PC-3 (cell line): ENCODE results near the gene IL4. TPM values are rescaled to one million over a fixed set of nuclear protein-coding genes. Genes with fewer than 3 reads are reported as not detected.

ENCODE experiments used
- ATAC-seq: fragments of 200-7000 bp; cut with Tn5 transposase; 2 replicates; pipeline ENCODE4 v1.9.1; 2020; ENCODE audit warnings: mild to moderate bottlenecking, moderate library complexity
- BruUV-seq: library from RNA; stranded (reverse); fragments of 400-500 nt; replicated peaks from 2 replicates; lab custom pipeline; 2021; lab: Mats Ljungman, UMichigan
- CTCF ChIA-PET: fragments of 300-600 bp; sonication (Branson Sonifier 250); formaldehyde crosslinking; loops from one replicate; lab custom pipeline; 2022; ENCODE audit warnings: antibody characterized with exemption; lab: Charles Lee
- POLR2A ChIA-PET: fragments of 300-600 bp; sonication (Branson Sonifier 250); formaldehyde crosslinking; loops from one replicate; lab custom pipeline; 2022; ENCODE audit warnings: antibody characterized with exemption; ENCODE audit not compliant: unreplicated experiment; lab: Charles Lee
- DNase-seq: peaks from one replicate; pipeline ENCODE4 v3.0.0-alpha.2; 2015
- H2AFZ ChIP-seq: fragments of 300-600 bp; sonication (generic); 2 replicates; pipeline ENCODE4 v1.6.0; 2016; ENCODE audit warnings: antibody characterized with exemption, low read length
- H3F3A ChIP-seq: fragments of 300-600 bp; sonication (generic); one replicate; pipeline ENCODE4 v1.6.0; 2017; ENCODE audit warnings: antibody characterized with exemption, low read length, control low read depth, mild to moderate bottlenecking; ENCODE audit not compliant: unreplicated experiment
- H3K27ac ChIP-seq: fragments of 300-600 bp; sonication (generic); 2 replicates; pipeline ENCODE4 v1.5.1; 2016; ENCODE audit warnings: mild to moderate bottlenecking, low read length
- H3K27me3 ChIP-seq: fragments of 300-600 bp; sonication (generic); 2 replicates; pipeline ENCODE4 v1.6.1; 2016; ENCODE audit warnings: low read length, mixed read lengths
- H3K36me3 ChIP-seq: fragments of 300-600 bp; sonication (generic); 2 replicates; pipeline ENCODE4 v1.6.1; 2016; ENCODE audit warnings: low read depth, mixed run types, low read length, mixed read lengths
- H3K4me1 ChIP-seq: fragments of 300-600 bp; sonication (generic); 2 replicates; pipeline ENCODE4 v1.5.1; 2016; ENCODE audit warnings: low read length; ENCODE audit not compliant: insufficient read depth
- H3K4me2 ChIP-seq: fragments of 300-600 bp; sonication (generic); 2 replicates; pipeline ENCODE4 v1.6.0; 2016; ENCODE audit warnings: low read length
- H3K4me3 ChIP-seq: fragments of 300-600 bp; sonication (generic); 2 replicates; pipeline ENCODE4 v1.5.1; 2016; ENCODE audit warnings: mild to moderate bottlenecking, low read length, mixed read lengths
- H3K79me2 ChIP-seq: fragments of 300-600 bp; sonication (generic); 2 replicates; pipeline ENCODE4 v1.6.1; 2017; ENCODE audit warnings: low read length, mixed read lengths
- H3K9ac ChIP-seq: fragments of 300-600 bp; sonication (generic); 2 replicates; pipeline ENCODE4 v1.6.0; 2016; ENCODE audit warnings: mild to moderate bottlenecking, low read length
- H3K9me2 ChIP-seq: fragments of 300-600 bp; sonication (generic); replicated peaks from 2 replicates; pipeline ENCODE4 v1.6.1; 2016; ENCODE audit warnings: mixed run types, low read length, mixed read lengths
- H3K9me3 ChIP-seq: fragments of 300-600 bp; sonication (generic); 2 replicates; pipeline ENCODE4 v1.6.1; 2016; ENCODE audit warnings: low read length, mixed read lengths
- H4K20me1 ChIP-seq: fragments of 300-600 bp; sonication (generic); 2 replicates; pipeline ENCODE4 v1.6.1; 2016; ENCODE audit warnings: low read length, mixed read lengths
- EZH2 ChIP-seq: fragments of 300-600 bp; sonication (generic); IDR thresholded peaks from one replicate; pipeline ENCODE4 v1.6.1; 2017; ENCODE audit warnings: antibody characterized with exemption, mild to moderate bottlenecking, low read length; ENCODE audit not compliant: unreplicated experiment
- EZH2phosphoT487 ChIP-seq: fragments of 300-600 bp; sonication (generic); IDR thresholded peaks from 2 replicates; pipeline ENCODE4 v1.6.1; 2018; ENCODE audit warnings: mild to moderate bottlenecking, antibody characterized with exemption, low read length, borderline replicate concordance
- intact Hi-C: fragments of 100-400 bp; cut with micrococcal nuclease; formaldehyde crosslinking; loops from 2 replicates; pipeline ENCODE4 v1.9.0; 2023
- total RNA-seq: library from RNA; depleted of rRNA; stranded (reverse); fragments of >200 nt; gene quantifications from 2 replicates; pipeline ENCODE4 v1.2.3, GENCODE V29; 2014
- TF ChIP-seq, protein P1 (sequence below): fragments of 300-600 bp; sonication (generic); conservative IDR thresholded peaks from 2 replicates; pipeline ENCODE4 v1.5.1; 2017; ENCODE audit warnings: antibody characterized with exemption, low read depth, mild to moderate bottlenecking, low read length

IL4 gene
- total RNA-seq, 1 experiment from 2014 or later = not detected

DNA sequence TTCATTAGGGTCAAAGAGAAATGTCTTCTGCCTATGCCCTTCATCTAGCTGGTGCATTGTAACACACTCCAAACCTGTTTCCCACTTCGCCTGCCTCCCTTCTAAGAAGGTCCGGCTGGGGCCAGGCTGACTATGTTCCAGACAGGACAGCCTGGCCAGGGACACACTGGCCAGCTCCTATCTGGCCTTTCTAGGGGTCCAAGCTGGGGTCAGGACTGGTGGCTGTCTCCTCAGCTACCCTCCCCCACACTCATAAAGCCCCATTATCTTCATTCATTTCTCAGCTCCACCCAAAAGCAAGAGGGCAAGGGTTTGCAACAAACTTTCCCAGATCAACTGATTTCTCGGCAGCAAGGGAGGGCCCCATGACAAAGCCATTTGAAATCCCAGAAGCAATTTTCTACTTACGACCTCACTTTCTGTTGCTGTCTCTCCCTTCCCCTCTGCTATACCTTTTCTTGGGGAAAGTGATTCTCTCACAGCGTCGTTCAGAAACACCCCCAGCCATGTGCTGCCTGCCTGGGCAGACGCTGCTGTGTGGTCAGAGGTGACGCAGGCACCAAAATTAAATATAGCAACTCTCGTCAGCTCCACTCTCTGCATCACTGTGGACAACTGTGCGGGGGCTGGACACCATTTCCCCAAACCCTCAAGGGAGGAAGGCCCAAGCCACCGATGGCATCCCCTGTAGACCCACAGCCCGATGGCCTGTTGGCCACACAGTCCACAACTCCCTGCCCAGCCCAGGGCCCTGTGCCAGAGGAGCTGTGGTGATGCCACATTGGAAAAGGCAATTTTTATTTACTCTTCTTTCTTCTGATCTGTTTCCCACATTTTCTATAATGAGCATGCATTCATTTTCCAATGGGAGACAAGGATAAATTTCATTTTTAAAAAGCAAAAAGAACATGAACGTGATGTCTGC lies 9.8 kb upstream of the IL4 start:
- Histone ChIP-seq H3K27me3 (no peaks in the 10 kb centered on the region), H4K20me1 (no peaks in the 10 kb centered on the region), H2AFZ (no peak overlapping the region), H3K9me2 (no peaks in the 10 kb centered on the region), H3K9me3 (no peaks in the 10 kb centered on the region), H3K79me2 (no peaks in the 10 kb centered on the region), H3K27ac (no peak overlapping the region), H3F3A (no peaks in the 10 kb centered on the region), H3K4me2 (no peak overlapping the region), H3K9ac (no peak overlapping the region), H3K4me1 (no peaks in the 10 kb centered on the region), H3K36me3 (no peaks in the 10 kb centered on the region), H3K4me3 (no peak overlapping the region)
- BruUV-seq = no TSS peak
- intact Hi-C loops = no loop called here
- ATAC-seq = no peak
- no peak for DNase-seq
- no peak for TF ChIP-seq EZH2phosphoT487
- TF ChIP-seq EZH2 = no peak
- TF ChIP-seq, protein P1, sequence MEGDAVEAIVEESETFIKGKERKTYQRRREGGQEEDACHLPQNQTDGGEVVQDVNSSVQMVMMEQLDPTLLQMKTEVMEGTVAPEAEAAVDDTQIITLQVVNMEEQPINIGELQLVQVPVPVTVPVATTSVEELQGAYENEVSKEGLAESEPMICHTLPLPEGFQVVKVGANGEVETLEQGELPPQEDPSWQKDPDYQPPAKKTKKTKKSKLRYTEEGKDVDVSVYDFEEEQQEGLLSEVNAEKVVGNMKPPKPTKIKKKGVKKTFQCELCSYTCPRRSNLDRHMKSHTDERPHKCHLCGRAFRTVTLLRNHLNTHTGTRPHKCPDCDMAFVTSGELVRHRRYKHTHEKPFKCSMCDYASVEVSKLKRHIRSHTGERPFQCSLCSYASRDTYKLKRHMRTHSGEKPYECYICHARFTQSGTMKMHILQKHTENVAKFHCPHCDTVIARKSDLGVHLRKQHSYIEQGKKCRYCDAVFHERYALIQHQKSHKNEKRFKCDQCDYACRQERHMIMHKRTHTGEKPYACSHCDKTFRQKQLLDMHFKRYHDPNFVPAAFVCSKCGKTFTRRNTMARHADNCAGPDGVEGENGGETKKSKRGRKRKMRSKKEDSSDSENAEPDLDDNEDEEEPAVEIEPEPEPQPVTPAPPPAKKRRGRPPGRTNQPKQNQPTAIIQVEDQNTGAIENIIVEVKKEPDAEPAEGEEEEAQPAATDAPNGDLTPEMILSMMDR = no peak
- POLR2A ChIA-PET = no interaction called here
- CTCF ChIA-PET = no interaction called here

DNA sequence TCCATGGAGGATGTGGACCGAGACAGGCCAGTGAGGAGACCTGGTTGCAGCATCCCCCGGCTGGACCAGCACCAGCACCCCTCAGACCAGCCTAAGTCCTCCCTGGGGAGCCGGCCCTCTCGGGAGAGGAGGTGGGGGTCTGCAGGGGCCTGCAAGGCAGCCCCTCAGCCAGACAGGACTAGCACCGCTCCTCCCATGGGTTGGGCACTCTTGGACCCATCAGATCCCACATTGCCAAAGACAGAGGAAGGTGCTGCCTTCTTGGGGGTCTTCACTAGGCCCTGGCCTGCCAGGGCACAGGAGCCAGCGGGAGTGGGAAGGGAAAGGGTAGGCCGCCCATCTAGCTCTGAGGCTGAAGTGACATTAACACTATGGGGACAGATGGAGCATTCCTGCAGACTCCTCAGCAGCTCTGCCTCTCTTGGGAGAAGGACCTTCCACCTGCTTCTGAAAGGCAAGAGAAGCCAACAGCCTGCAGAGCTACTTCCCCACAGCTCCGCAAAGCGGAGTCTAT lies 9.0 kb upstream of the IL4 start:
- Histone ChIP-seq H3K4me3 (no peak overlapping the region), H3K36me3 (no peaks in the 10 kb centered on the region), H2AFZ (no peak overlapping the region), H4K20me1 (no peaks in the 10 kb centered on the region), H3F3A (no peaks in the 10 kb centered on the region), H3K27me3 (no peaks in the 10 kb centered on the region), H3K4me1 (no peaks in the 10 kb centered on the region), H3K9me2 (no peaks in the 10 kb centered on the region), H3K79me2 (no peaks in the 10 kb centered on the region), H3K9ac (no peak overlapping the region), H3K9me3 (no peaks in the 10 kb centered on the region), H3K4me2 (no peak overlapping the region), H3K27ac (no peak overlapping the region)
- intact Hi-C loops = no loop called here
- TF ChIP-seq EZH2phosphoT487 = no peak
- TF ChIP-seq EZH2 = no peak
- TF ChIP-seq, protein P1 = no peak
- BruUV-seq = no TSS peak
- DNase-seq (no peak), ATAC-seq (no peak)
- ChIA-PET POLR2A (no interaction called here), CTCF (no interaction called here)
